Stimulated activated naive CD8-positive, alpha-beta T cell treated with anti-CD3 and anti-CD28 coated beads, Interleukin-15, amount 100 ng/mL, for 72 hours (primary cell): Measurements from ENCODE around the gene GPR146.

Experiments used
- ATAC-seq: fragments of 150-1000 bp; cut with Tn5 transposase; 2 replicates; pipeline ENCODE4 v1.10.0; 2021; ENCODE audit warnings: mild to moderate bottlenecking, moderate library complexity
- DNase-seq, 2 donors: peaks; one replicate each; pipeline ENCODE4 v3.0.0; 2021 to 2022
- H3K27ac Mint-ChIP-seq, 2 donors: one replicate each; pipeline ENCODE4 v1.8.0; 2022; ENCODE audit warnings: mild to moderate bottlenecking in 2 of 2, mixed read lengths in 2 of 2, moderate library complexity in 2 of 2
- H3K27me3 Mint-ChIP-seq: one replicate; pipeline ENCODE4 v1.8.0; 2022; ENCODE audit warnings: mixed read lengths
- H3K4me1 Mint-ChIP-seq: one replicate; pipeline ENCODE4 v1.8.0; 2022; ENCODE audit warnings: mild to moderate bottlenecking, mixed read lengths
- H3K4me3 Mint-ChIP-seq, 2 donors: one replicate each; pipeline ENCODE4 v1.8.0; 2022; ENCODE audit warnings: mild to moderate bottlenecking in 2 of 2, mixed read lengths in 2 of 2, moderate library complexity in 1 of 2
- H3K9me3 Mint-ChIP-seq, 2 donors: one replicate each; pipeline ENCODE4 v1.8.0; 2022; ENCODE audit warnings: mixed read lengths in 2 of 2

GPR146 gene

DNA sequence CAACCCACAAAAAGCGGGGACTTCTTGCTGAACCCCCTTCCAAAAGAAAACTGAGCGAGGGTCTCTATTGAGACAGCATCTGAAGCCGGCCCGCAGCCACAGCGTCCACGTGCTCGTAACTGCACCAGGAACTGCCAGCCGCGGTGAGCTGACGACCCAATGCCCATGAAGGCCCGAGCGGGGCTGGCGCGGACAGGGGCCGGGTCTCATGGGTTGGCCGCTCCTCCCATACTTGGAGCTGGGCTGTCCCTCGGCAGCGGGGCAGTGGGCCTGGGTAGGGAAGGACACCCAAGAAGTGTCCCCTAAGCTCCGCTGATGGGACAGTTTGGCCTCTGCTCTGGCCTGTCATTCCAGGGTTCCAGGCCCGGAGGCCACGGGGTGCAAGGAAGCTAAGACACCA, 39.0 kb upstream of the GPR146 start:
- Mint-ChIP-seq H3K4me1 (no peaks in the 10 kb centered on the region), H3K27me3 (no peaks in the 10 kb centered on the region), H3K4me3 (no peak overlapping the region), H3K9me3 (no peaks in the 10 kb centered on the region), H3K27ac (peak overlapping the region in 1 of 2 donors; percentile 48)
- peak; percentile 17 for ATAC-seq
- DNase-seq = no peak

DNA sequence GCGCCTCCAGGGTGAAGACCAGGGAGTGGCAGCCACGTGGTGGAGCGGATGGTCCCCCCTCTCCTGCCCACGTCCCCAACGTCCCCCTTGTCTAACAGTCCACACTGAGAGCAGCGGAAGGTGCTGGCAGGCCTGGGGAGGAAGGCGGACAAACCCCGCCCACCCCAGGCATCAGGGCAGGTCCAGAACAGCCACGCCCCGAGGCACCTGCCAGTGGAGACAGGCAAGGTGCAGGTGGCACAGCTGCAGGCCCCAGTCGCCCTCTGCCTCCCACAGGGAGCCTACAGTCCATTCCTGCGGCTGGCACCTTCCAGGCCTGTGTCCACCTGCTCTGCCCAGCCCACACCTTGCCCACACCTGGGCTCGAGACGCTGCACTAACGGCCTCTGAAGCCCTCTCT, 36.4 kb upstream of the GPR146 start:
- Mint-ChIP-seq H3K4me3 (no peak overlapping the region), H3K27ac (no peak overlapping the region), H3K27me3 (no peaks in the 10 kb centered on the region), H3K4me1 (peaks cover 15% of the 10 kb centered on the region), H3K9me3 (no peaks in the 10 kb centered on the region)
- DNase-seq (no peak), ATAC-seq (peak; percentile 13)

DNA sequence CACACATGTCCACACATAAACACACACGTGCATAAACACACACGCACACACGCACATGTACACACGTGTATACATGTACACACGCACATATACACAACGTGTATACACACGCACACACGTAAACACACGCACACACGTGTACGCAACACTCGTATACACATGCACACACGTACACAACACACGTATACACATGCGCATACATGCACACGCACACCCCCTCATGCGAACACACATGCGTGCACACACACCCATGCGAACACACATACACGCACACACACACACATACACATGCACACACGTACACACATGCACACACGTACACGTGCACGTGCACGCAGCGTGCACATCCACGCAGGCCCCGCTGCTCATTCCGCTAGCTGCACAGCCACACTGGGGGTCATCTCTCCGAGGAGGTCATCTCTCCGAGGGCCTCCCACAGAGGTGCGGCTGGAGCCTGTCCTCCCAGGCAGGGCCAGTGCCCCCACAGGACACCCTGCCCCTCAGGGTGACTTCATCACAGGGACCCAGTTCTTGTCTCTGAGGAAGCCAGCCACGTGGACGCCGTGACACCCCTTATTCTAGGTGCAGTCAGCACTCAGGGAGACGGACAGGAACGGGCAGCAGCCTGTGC, 35.5 kb upstream of the GPR146 start:
- no peaks in the 10 kb centered on the region for H3K9me3 Mint-ChIP-seq
- ATAC-seq = no peak
- H3K4me1 Mint-ChIP-seq = peaks cover 15% of the 10 kb centered on the region
- peak overlapping the region in 1 of 2 donors; percentile 85 for H3K27ac Mint-ChIP-seq
- H3K27me3 Mint-ChIP-seq = no peaks in the 10 kb centered on the region
- H3K4me3 Mint-ChIP-seq = no peak overlapping the region
- DNase-seq = no peak

GRCh38 chr7:1009747-1010146, 34.6 kb upstream of the GPR146 start:
- no peak overlapping the region for H3K27ac Mint-ChIP-seq
- DNase-seq (no peak), ATAC-seq (no peak)
- no peaks in the 10 kb centered on the region for H3K9me3 Mint-ChIP-seq
- no peaks in the 10 kb centered on the region for H3K27me3 Mint-ChIP-seq
- H3K4me3 Mint-ChIP-seq = no peak overlapping the region
- H3K4me1 Mint-ChIP-seq = peaks cover 15% of the 10 kb centered on the region

- Mint-ChIP-seq H3K4me3 (no peak overlapping the region), H3K27ac (no peak overlapping the region), H3K27me3 (no peaks in the 10 kb centered on the region), H3K9me3 (no peaks in the 10 kb centered on the region), H3K4me1 (peaks cover 15% of the 10 kb centered on the region)
- no peak for ATAC-seq
- DNase-seq = no peak
These were observed 34.1 kb upstream of the GPR146 start for GRCh38 chr7:1010226-1010625.

DNA sequence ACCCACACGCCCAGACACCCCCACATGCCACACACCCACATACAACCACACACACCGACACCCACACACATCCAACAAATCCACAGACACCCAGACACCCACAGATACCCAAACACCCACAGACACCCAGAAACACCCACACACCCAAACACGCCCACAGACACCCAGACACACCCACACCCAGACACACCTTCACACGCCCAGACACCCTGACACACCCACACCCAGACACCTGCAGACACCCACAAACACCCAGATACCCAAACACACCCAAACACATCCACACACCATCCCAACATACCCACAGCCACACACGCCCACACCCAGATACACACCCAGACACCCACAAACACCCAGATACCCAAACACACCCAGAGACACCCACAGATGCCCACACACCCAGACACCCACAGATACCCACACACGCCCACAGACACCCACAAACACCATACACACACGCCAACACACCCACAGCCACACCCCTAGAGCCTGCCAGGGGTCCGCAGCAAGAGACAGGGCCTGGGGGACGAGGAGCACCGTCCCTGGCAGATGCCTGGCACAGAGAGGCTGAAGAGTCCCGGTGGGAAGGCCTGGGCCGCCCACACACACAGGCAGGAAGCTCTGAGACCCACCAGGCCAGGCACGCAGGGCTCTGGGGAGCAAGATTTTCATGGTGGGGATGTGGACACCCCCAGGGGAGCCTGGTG, 32.9 kb upstream of the GPR146 start:
- ATAC-seq (no peak), DNase-seq (no peak)
- Mint-ChIP-seq H3K27me3 (no peaks in the 10 kb centered on the region), H3K4me3 (no peak overlapping the region), H3K27ac (peak overlapping the region; percentile 62 to 92), H3K4me1 (peaks cover 15% of the 10 kb centered on the region), H3K9me3 (no peaks in the 10 kb centered on the region)

DNA sequence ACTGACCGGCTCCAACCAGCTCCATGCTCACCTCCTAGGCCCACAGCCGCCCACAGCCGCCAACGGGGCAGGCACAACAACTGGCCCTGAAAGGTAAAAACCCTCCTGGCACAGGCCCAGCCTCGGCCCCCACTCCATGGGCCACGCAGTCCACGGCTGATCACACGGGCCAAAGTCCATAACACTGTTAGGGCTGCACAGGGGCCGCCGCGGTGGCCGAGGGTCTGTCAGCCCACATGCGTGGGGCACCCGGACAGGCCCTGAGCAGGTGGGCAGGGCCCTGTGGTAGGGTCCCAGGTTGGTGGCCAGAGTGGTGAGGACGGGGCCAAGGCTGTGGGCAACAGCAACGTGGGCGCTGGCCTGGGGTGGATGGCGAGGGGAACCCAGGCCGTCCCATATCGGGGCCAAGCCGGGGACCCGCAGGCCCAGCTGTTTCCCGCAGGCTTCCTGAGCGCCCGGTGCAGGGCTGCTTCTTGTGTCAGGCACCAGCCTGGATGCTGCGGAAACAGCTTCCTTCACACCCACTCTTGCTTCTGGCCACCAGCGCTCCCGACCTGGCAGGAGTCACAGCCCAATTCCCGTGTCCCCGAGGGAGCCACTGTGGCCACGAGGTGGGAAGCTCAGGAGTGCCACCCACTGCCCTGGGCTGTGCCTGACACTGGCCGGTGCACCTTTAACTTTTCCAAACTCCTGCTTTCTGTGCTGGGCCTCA, 32.2 kb upstream of the GPR146 start:
- Mint-ChIP-seq H3K4me3 (no peak overlapping the region), H3K27ac (peak overlapping the region in 1 of 2 donors; percentile 92), H3K4me1 (peaks cover 15% of the 10 kb centered on the region), H3K9me3 (no peaks in the 10 kb centered on the region), H3K27me3 (no peaks in the 10 kb centered on the region)
- DNase-seq = no peak
- peak; percentile 33 for ATAC-seq

- Mint-ChIP-seq H3K4me1 (peaks cover 15% of the 10 kb centered on the region), H3K4me3 (no peak overlapping the region), H3K9me3 (no peaks in the 10 kb centered on the region), H3K27me3 (no peaks in the 10 kb centered on the region), H3K27ac (no peak overlapping the region)
- DNase-seq (no peak), ATAC-seq (no peak)
These were observed 31.6 kb upstream of the GPR146 start for GRCh38 chr7:1012716-1013095.

GRCh38 chr7:1013581-1013980, 30.8 kb upstream of the GPR146 start:
- DNase-seq (no peak), ATAC-seq (no peak)
- Mint-ChIP-seq H3K27me3 (no peaks in the 10 kb centered on the region), H3K4me3 (no peak overlapping the region), H3K9me3 (no peaks in the 10 kb centered on the region), H3K4me1 (peaks cover 22% of the 10 kb centered on the region), H3K27ac (no peak overlapping the region)

GRCh38 chr7:1014681-1015080, 29.7 kb upstream of the GPR146 start:
- Mint-ChIP-seq H3K4me3 (no peak overlapping the region), H3K27ac (no peak overlapping the region), H3K27me3 (no peaks in the 10 kb centered on the region), H3K9me3 (no peaks in the 10 kb centered on the region), H3K4me1 (peaks cover 23% of the 10 kb centered on the region)
- ATAC-seq = no peak
- no peak for DNase-seq

DNA sequence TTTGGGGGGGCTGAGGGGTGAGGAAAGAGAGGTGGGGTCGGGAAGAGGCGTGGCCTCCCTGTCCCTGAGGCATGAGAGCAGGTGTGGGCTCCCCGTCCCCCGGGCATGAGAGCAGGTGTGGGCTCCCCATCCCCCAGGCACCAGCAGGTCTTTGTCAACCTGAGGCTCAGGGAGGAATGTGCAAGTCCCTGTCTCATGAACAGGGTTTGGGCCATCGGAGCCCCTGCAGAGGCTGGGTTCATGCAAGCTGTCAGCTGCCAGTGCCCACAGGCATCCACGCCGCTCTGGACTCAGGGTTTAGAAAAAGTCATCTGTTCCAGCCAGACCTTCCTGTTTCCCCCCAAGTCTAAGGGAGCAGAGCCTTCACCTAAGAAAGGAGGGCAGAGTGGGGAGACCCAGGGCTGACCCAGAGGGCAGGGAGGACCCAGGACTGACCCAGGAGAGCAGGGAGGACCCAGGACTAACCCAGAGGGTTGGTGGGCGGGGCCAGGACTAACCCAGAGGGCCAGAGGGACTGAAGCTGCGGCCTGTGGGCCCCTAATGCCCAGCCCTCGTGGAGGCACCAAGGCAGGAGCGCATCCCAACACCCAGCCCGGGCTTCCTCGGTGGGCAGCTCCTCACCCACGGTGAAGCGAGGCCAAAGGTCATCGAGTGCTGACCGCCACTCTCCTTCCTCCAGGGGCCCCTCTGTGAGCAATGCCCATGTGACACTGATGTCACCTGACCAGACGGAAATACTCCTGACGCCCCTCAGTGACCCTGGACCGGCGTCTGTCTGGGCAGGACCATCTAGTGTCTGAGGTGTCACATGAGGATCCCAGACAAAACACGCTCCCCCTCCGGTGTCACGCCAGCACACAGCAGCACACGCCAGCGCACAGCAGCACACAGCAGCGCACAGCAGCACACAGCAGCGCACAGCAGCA, 28.9 kb upstream of the GPR146 start:
- Mint-ChIP-seq H3K4me1 (peaks cover 23% of the 10 kb centered on the region), H3K9me3 (no peaks in the 10 kb centered on the region), H3K27ac (no peak overlapping the region), H3K4me3 (no peak overlapping the region), H3K27me3 (no peaks in the 10 kb centered on the region)
- DNase-seq (no peak), ATAC-seq (no peak)

DNA sequence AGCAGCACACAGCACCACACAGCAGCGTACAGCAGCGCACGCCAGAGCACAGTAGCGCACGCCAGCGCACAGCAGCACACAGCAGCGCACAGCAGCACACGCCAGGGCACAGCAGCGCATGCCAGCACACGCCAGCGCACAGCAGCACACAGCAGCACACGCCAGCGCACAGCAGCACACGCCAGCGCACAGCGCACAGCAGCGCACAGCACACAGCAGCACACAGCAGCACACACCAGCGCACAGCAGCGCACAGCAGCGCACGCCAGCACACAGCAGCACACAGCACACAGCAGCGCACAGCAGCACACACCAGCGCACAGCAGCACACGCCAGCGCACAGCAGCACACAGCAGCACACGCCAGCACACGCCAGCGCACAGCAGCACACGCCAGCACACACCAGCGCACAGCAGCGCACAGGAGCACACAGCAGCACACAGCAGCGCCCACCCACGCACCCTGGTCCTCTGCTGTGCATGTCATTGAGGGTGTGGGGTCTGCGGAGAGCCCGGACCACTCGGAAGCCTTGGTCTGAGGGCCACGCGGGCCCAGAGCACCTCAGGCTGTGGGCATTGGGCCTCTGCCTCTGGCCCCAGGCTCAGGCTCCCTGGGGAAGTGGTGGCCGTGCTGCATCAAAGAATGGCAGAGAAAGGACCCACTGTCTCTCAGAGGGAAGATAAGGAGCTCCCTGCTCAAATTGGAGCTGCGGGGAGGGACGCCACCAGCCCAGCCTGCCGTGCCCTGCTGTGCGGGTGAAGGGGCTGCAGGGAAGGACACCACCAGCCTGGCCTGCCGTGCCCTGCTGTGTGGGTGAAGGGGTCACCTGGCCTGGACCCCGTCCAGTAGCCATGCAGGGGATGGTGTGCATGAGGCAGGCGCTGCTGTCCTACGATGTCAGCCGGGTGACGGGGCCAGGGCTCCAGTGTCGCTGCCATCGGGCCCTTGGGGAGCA, 27.5 kb upstream of the GPR146 start:
- peaks cover 9% of the 10 kb centered on the region for H3K4me1 Mint-ChIP-seq
- no peak overlapping the region for H3K27ac Mint-ChIP-seq
- ATAC-seq (no peak), DNase-seq (no peak)
- no peaks in the 10 kb centered on the region for H3K9me3 Mint-ChIP-seq
- no peaks in the 10 kb centered on the region for H3K27me3 Mint-ChIP-seq
- H3K4me3 Mint-ChIP-seq = no peak overlapping the region

DNA sequence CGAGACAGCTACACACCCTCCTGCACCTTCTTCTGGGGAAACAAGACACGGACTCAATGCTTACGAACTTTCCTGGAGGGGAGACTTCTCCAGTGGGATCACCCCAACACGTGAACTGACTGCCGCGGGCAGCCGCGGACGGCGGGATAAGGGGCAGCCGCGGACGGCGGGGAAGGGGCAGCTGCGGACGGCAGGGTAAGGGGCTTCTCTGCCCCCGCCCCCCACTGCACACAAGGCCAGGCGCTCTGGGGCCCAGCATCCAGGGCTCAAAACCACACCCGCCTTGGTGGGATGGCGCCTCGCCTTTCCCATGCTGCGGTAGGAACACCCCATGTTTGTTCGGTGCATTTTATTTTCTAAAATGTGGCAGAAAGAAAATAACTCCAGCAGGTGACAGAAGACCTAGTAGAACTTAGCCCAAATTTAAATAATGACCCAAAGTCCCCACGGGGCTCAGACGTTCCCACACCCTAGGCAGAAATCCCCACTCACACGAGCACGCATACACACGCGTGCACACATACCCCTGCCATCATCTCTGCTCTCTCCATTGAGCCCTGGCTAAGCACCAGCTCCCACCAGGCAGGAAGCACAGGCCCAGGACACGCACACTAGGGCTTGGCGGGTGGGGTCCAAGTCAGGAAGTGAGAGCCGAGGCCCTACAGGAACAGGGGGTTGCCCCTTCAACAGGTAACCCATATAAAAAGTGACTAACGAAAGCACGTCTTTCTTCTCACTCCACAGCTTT, 26.6 kb upstream of the GPR146 start:
- ATAC-seq (no peak), DNase-seq (no peak)
- Mint-ChIP-seq H3K27ac (peak overlapping the region; percentile 72 to 81), H3K4me1 (peaks cover 7% of the 10 kb centered on the region), H3K27me3 (no peaks in the 10 kb centered on the region), H3K9me3 (peaks cover 0 to 7% of the 10 kb centered on the region in 2 donors), H3K4me3 (no peak overlapping the region)

DNA sequence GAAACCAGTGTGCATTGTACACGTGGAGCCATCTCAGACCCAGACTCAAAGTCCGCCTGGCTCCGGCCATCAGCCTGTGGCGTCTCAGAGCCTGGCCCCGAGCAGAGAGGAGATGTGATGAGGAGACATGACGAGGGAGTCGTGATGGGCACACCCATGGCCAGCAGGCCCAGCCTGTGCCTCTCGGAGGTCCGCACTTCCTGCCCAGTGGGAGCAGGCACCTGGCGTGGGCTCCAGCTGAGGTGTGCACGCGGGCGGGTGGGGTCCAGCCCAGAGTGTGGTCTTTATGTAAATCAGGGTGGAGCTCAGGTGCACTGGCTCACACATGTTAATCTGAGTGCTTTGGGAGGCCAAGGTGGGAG, 26.0 kb upstream of the GPR146 start:
- H3K27ac Mint-ChIP-seq = peak overlapping the region in 1 of 2 donors; percentile 50
- DNase-seq = no peak
- ATAC-seq = no peak

More for the DNA sequence above, 26.0 kb upstream of the GPR146 start:
- no peak overlapping the region for H3K4me3 Mint-ChIP-seq
- H3K27me3 Mint-ChIP-seq = no peaks in the 10 kb centered on the region
- H3K4me1 Mint-ChIP-seq = peaks cover 7% of the 10 kb centered on the region
- H3K9me3 Mint-ChIP-seq = peaks cover 0 to 10% of the 10 kb centered on the region in 2 donors
